Measurements from ENCODE around the gene PSMB3. TPM values are rescaled to one million over a fixed set of nuclear protein-coding genes. Genes with fewer than 3 reads are reported as not detected.

PSMB3 gene
- total RNA-seq, 1 experiment from 2014 or later, result 524 TPM

DNA sequence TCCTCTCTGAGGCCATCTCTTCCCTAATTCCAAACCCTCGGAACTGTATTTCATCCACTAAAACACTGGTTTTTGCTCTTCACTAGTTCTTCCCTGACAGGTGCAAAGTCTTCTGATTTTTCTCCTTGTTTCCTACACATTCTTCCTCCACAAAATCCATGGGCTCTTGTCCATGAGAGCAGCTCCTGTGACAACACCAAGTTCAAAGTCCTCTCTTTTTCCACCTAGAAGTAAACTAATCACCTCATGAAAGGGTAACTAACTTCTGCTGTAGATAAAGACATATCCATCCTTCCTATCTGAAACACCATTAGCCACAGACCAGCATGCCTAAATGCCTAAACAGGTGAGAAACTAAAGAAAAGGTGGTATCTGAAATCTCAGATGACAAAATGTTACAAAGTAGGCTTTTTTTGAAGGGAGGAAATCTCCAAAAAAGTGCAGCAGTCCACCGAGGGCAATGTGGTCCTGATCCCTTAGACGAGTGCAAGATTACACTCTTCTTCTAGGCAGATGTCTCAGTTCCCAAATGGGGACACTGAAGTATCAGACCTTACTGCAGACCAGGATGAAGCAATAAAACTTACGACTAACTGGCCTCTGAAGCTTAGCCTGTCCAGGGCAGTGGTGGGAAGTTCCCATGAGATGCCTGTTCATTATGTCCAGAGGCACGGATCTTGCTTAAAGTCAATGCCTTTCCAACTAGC, 44.1 kb downstream of the PSMB3 start:
- no peak for DNase-seq

DNA sequence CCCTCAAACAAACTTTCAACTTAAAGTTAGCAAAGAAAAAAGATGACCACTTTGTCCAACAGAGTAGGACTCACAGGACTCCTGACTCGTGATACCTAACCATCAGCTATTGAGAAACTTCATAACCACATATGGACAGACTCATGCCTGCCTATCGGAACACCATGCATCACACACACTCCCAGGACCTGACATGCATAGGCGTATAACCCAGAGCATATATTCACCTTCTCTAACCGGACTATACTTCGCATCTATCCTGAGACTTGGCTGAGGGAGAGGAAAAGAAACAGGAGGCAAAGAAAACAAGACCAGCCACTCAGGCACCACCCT, 44.6 kb downstream of the PSMB3 start:
- no peak overlapping the region for H3K4me3 ChIP-seq
- H3K9me3 ChIP-seq, result no peaks in the 10 kb centered on the region
- peaks cover 41% of the 10 kb centered on the region for H3K36me3 ChIP-seq
- no peaks in the 10 kb centered on the region for H3K27me3 ChIP-seq
- no peak for DNase-seq

More for the DNA sequence above, 44.1 kb downstream of the PSMB3 start:
- H3K27me3 ChIP-seq, result no peaks in the 10 kb centered on the region
- H3K9me3 ChIP-seq, result no peaks in the 10 kb centered on the region
- H3K36me3 ChIP-seq, result peaks cover 36% of the 10 kb centered on the region
- H3K4me3 ChIP-seq, result no peak overlapping the region

DNA sequence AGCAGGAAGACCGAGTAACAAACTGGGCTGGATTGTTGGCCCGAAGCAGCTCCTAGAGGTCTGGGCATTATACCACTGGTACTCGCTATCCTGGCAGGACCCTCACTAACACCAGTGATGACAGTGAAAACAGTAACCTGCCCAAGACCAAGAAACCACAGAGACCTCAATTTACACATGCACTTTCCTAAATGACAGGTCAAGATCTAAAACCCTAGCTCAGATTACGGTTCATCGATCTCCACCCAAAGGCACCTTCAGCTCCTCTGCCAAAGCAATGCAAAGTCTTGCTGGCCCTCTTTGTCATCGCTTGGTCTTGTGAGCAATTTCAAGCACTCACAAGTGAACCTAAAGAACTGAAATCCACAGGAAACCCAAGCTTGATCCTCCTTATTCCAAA, 45.3 kb downstream of the PSMB3 start:
- Histone ChIP-seq H3K9me3 (no peaks in the 10 kb centered on the region), H3K4me3 (peak overlapping the region; percentile 85), H3K27me3 (no peaks in the 10 kb centered on the region), H3K36me3 (peaks cover 45% of the 10 kb centered on the region)
- DNase-seq, result no peak

DNA sequence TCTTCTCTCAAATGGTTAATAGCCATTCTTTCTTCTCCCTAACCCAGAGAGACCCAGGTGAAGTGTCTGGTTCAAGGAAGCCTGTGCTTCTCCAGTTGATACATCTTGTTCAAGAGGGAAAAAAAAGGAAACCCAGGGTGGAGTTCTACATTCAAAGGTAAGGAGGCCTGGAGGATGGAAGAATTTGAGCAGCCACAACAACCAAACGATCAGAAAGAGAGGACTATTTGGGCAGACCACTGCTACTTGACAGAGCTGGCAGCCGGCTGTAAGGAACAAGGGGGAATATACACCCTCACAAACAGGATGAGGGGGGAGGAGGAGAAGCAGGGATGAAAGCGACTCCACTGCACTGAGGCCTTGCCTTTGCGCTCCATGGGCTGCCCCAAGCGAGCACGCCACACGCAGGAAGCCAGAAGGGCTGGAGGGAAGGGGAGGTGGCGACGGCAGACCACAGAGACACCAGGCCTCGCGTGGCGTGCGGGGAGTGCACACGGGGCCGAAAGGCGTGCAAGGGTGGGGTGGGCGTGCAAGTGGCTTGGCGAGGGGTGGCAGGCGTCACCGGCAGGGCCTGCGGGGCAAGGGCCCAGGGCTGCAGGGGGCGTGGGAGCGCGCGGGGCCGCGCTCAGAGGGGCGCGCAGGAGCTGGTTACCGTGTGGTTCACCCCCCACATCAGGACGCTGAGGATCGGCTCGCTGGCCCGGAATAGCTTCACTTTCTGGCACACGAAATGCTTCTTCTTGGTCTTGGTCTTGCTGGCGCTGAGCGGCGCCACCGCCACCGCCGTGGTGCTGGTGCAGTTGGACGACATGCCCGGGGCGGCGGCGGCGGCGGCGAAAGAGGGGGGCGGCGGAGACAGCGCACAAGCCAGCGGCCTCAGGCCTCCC, 46.3 kb downstream of the PSMB3 start:
- peaks cover 49% of the 10 kb centered on the region for H3K36me3 ChIP-seq
- no peaks in the 10 kb centered on the region for H3K27me3 ChIP-seq
- peak; percentile 58 for DNase-seq
- no peaks in the 10 kb centered on the region for H3K9me3 ChIP-seq
- peak overlapping the region; percentile 85 for H3K4me3 ChIP-seq

DNA sequence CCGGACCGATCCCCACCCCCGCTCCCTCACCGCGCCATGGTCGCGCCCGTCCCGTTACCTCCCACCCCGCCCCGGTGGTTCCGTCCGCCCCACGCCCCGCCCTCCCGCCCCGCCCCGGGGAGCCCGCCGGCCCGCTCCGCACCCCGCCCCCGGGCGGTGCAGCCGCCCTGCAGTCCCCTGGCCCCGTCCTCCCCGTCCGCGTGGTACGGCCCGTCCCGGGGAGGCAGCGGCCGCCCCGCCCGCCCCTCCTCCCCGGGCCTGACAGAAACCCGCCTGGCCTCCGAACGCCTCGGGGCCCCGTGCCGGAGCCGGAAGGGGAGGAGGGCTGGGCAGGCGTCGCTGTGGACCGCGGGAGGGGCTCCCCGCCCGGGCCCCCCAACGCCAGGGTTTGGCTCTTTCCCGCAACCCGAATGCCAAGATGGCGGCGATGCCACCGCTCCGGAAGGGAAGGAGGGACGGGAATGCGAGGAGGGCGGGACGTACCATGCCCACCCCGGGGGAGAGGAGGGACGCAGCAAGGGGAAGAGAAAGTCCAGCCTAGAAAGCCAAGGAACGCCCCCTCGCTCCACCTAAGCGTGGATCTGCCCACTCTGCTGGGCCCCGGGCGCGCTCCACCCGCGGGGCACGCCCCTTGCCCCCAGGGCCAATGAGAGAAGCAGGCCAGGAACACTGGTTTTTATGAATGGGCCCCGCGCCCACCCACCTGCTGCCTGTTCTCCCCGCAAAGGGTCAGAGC, 47.1 kb downstream of the PSMB3 start, which contains the start of gene PIP4K2B:
PIP4K2B (minus strand) TSS at position 56 of the 736 bp plus-strand sequence. CDS start 132 bp downstream, outside the sequence.
- peaks cover 53% of the 10 kb centered on the region for H3K36me3 ChIP-seq
- no peaks in the 10 kb centered on the region for H3K9me3 ChIP-seq
- H3K27me3 ChIP-seq, result no peaks in the 10 kb centered on the region
- H3K4me3 ChIP-seq, result peak within 1 kb of the TSS; percentile 85
- DNase-seq, result peak; percentile 99

DNA sequence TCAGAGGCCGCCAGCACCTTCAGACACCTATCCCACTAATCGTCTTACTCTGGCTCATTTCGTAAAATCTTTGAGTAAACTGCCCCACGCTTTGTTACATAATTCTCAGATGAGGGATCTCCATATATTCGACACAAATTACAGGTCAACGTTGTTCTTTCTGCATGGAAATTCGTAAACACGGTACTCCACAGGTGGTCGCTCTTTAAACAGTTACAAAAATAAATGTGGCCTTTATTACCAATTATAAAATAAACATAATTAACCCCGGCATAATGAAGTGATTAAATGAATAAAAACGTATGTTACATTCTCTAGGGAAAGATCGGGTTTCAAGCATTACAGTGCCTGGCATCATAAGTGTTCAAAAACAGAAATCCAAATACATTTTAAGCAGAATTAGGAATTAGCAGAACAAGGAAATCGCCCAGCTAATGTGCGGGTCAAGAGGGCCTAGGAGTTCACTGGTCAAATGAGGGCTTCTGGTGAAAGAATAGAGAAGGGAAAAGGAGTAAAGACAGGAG, 47.8 kb downstream of the PSMB3 start:
- H3K36me3 ChIP-seq, result peaks cover 56% of the 10 kb centered on the region
- H3K4me3 ChIP-seq, result peak overlapping the region; percentile 85
- DNase-seq, result no peak
- no peaks in the 10 kb centered on the region for H3K27me3 ChIP-seq
- no peaks in the 10 kb centered on the region for H3K9me3 ChIP-seq

DNA sequence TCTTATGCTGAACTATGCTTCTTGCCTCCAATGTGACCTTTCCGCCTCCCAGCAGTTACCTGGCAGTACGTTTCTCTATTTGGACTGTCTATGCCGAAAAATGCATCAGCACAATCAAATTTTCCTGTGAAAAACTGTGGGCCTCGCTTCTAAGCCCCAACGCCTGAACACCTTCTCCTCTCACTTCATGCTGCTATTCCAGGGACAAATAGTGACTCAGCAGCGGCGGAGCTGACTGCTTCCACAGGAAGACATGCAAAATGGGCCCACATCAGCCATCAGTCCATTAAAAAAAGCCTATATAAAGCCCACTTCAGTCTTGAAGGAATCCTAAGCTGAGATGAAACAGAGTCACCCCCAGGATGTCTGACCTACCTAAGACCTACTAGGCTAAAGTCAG, 57.3 kb downstream of the PSMB3 start:
- H3K4me3 ChIP-seq, result no peak overlapping the region
- DNase-seq, result no peak
- H3K9me3 ChIP-seq, result no peaks in the 10 kb centered on the region
- H3K27me3 ChIP-seq, result no peaks in the 10 kb centered on the region
- peaks cover 76% of the 10 kb centered on the region for H3K36me3 ChIP-seq

Other genes starting within 250 kb of the PSMB3 start
- gene SRCIN1, start 146.8 kb upstream of the PSMB3 start, total RNA-seq (2014; rRNA removed; shearing (Covaris generic); ENCODE audit: low replicate concordance), result 0.05 and 0.07 TPM in 2 replicates
- 6.4 and 7.9 TPM in 2 replicates for gene EPOP, start 77.8 kb upstream of the PSMB3 start, total RNA-seq (2014; rRNA removed; shearing (Covaris generic); ENCODE audit: low replicate concordance)
- 11.7 and 17.5 TPM in 2 replicates for gene MLLT6, start 47.5 kb upstream of the PSMB3 start, total RNA-seq (2014; rRNA removed; shearing (Covaris generic); ENCODE audit: low replicate concordance)
- 7.7 and 29.1 TPM in 2 replicates for gene CISD3, start 22.4 kb upstream of the PSMB3 start, total RNA-seq (2014; rRNA removed; shearing (Covaris generic); ENCODE audit: low replicate concordance)
- 3.3 and 3.4 TPM in 2 replicates for gene PCGF2, start 4.4 kb upstream of the PSMB3 start, total RNA-seq (2014; rRNA removed; shearing (Covaris generic); ENCODE audit: low replicate concordance)
- gene PIP4K2B, start 46.8 kb downstream of the PSMB3 start, total RNA-seq (2014; rRNA removed; shearing (Covaris generic); ENCODE audit: low replicate concordance), result 49.1 and 73.8 TPM in 2 replicates
- 19.2 and 21.3 TPM in 2 replicates for gene CWC25, start 72.6 kb downstream of the PSMB3 start, total RNA-seq (2014; rRNA removed; shearing (Covaris generic); ENCODE audit: low replicate concordance)
- gene RPL23, start 101.0 kb downstream of the PSMB3 start, total RNA-seq (2014; rRNA removed; shearing (Covaris generic); ENCODE audit: low replicate concordance), result 2,314 and 3,514 TPM in 2 replicates
- gene LASP1, start 117.3 kb downstream of the PSMB3 start, total RNA-seq (2014; rRNA removed; shearing (Covaris generic); ENCODE audit: low replicate concordance), result 228 and 323 TPM in 2 replicates
- not detected in 2 replicates for gene FBXO47, start 214.7 kb downstream of the PSMB3 start, total RNA-seq (2014; rRNA removed; shearing (Covaris generic); ENCODE audit: low replicate concordance)

Data from MG63 (cell line).